ENCODE results near the gene PVALEF. TPM values are rescaled to one million over a fixed set of nuclear protein-coding genes. Genes with fewer than 3 reads are reported as not detected.

PVALEF gene
- total RNA-seq, 1 donor from 2014 or later = not detected

DNA sequence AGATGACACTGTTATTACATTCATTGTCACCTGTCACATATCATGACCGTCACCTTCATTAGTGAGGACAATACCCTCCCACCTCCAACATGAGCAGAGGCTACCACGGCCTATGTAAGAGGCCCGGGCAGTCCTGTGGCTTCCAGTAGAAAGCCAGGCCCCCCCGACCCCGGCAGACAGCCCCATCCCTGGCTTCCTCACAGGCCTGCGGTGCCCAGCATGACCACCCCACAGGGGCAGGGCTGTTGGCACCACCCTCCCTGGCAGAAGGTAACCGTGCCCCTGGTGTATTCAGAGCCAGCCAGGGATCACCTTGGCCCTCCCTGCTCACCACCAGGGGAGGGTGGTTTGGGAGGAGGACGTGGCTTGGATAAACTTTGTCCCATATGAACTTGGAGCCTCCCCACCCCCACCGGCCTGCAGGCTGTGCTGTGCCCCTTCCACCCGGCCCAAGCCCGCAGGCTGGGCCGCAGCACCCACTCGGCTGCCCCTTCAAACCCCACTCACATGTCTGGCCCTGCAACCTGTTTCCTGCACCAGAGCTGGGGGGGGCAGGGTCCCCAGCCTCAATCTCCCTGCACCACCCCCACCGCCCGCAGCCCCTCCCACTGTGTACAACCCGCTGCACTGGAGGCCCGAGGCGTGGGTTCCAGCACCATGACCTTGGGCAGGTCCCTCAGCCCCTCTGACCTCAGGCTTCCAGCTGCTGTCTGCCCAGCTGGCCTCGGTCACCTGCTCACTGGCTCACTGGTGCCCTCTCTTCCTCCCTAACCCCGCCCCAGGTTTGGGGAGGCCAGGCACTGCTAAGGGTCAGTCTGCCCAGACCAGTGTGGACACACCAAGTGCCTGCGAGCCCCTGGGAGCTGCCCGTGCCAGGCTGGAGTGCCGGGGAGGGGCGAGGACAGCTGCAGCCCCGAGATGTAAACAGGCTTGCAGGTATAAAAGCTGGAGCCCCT is 13.1 kb downstream of the PVALEF start:
- Mint-ChIP-seq H3K9me3 (no peaks in the 10 kb centered on the region), H3K4me3 (no peak overlapping the region), H3K4me1 (ENCODE audit: low read depth) (no peaks in the 10 kb centered on the region), H3K27me3 (ENCODE audit: insufficient read depth) (peaks cover 10% of the 10 kb centered on the region), H3K27ac (no peak overlapping the region), H3K36me3 (ENCODE audit: low read depth) (no peaks in the 10 kb centered on the region)
- no peak for DNase-seq (ENCODE audit: low spot score)
- intact Hi-C loops (cut with micrococcal nuclease) = no loop called here

DNA sequence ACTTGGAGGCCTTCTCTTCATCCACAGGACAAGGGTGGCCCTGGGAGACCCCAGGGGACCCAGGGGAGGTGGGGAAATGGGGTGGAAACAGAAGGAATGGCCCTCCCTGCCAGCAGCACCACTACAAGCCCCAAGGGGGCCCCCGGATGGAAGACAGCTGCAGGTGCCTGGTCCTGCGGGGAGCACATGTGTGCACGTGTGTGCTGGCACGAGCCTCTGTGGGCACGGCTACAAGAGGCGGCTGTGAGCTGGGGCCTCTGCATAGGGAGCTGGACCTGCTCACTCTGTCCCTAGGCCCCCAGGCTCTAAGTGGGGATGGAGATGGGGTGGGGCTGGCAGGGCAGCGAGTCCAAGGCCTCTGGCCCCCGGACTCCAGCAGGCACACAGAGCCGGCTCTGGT is 13.9 kb downstream of the PVALEF start:
- Mint-ChIP-seq H3K27me3 (ENCODE audit: insufficient read depth) (peaks cover 6% of the 10 kb centered on the region), H3K27ac (no peak overlapping the region), H3K4me1 (ENCODE audit: low read depth) (no peaks in the 10 kb centered on the region), H3K9me3 (no peaks in the 10 kb centered on the region), H3K4me3 (no peak overlapping the region), H3K36me3 (ENCODE audit: low read depth) (no peaks in the 10 kb centered on the region)
- intact Hi-C loops (cut with micrococcal nuclease) = no loop called here
- DNase-seq (ENCODE audit: low spot score) = no peak

DNA sequence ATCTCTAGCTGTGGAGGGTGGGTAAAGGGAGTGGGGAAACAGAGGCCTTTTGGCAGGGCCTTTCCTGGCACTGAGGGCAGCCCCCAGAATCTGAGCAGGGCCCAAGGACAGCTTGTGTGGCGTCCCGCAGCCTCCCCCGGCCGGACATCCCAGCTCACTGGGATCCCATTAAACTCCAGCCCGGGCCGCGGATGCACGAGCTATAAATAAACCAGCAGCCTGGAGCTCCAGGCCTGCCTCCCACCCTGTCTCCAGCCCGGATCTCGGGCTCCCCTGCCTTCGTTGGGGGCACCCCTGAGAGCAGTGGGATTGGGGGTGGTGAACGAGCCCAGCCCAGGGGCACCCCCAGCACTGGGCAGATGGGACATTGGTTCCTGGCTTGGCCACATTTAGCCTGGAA is 14.6 kb downstream of the PVALEF start:
- Mint-ChIP-seq H3K27me3 (ENCODE audit: insufficient read depth) (peaks cover 6% of the 10 kb centered on the region), H3K4me3 (no peak overlapping the region), H3K36me3 (ENCODE audit: low read depth) (no peaks in the 10 kb centered on the region), H3K27ac (no peak overlapping the region), H3K4me1 (ENCODE audit: low read depth) (no peaks in the 10 kb centered on the region), H3K9me3 (no peaks in the 10 kb centered on the region)
- intact Hi-C loops (cut with micrococcal nuclease) = no loop called here
- no peak for DNase-seq (ENCODE audit: low spot score)

DNA sequence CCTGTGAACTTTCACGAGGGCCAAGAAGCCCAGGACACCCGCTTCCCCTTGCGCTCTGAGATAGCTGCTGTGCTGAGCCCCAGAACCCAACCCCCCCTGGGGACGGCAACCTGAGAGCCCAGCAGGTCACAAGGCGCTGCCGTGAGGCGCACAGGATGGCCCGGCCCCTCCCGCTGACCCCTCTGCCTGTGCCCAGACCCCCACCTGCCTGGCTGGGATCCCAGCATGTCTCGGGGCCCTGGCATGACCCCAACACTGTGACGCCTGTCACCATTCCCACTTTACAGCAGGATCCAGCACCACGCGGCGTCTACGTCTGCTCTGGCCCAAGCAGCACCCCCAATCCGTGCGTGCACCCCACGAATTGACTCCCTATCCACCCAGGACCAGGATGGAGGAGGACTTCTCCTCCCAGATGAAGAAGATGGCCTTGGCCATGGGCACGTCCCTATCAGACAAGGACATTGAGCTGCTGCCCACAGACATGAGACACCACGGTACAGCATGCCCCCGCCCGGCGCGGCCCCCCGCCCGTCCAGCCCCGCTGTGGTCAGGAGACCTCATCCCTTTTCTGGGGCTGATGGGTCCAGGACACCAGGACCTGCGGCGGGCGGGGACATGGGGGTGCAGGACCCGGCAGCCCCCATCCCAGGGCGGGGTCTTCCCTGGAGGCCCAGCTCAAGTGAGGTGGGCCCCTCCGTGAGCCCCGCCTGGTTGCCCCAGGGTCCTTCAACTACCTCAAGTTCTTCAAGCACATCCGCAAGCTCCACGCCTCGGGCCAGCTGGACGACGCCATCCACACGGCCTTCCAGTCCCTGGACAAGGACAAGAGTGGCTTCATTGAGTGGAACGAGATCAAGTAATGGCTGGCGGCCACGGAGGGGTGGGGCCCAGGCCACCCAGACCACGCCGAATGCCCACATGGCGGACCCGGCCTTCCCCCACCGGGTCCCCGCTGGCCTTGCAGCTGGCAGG is 15.8 kb downstream of the PVALEF start:
- Mint-ChIP-seq H3K27ac (no peak overlapping the region), H3K27me3 (ENCODE audit: insufficient read depth) (peaks cover 2% of the 10 kb centered on the region), H3K4me1 (ENCODE audit: low read depth) (no peaks in the 10 kb centered on the region), H3K9me3 (no peaks in the 10 kb centered on the region), H3K36me3 (ENCODE audit: low read depth) (no peaks in the 10 kb centered on the region), H3K4me3 (no peak overlapping the region)
- intact Hi-C loops (cut with micrococcal nuclease) = no loop called here
- no peak for DNase-seq (ENCODE audit: low spot score)

DNA sequence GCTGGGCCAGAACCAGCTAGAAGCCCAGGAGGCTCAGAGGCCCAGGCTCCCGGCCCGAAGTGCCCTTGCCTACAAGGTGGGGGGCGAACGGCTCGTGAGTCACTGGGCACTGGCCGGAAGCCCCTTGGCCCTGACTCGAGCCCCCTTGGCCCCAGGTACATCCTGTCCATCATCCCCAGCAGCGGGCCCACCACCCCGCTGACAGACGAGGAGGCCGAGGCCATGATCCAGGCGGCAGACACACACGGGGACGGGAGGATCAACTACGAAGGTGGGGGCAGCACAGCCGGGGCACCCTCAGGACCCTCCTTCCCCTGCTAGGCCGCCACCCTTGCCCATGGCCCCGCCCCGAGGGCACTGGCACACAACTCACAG is 16.5 kb downstream of the PVALEF start:
- H3K27me3 Mint-ChIP-seq (ENCODE audit: insufficient read depth) = no peaks in the 10 kb centered on the region
- H3K9me3 Mint-ChIP-seq = no peaks in the 10 kb centered on the region
- H3K4me3 Mint-ChIP-seq = no peak overlapping the region
- H3K27ac Mint-ChIP-seq = no peak overlapping the region
- H3K4me1 Mint-ChIP-seq (ENCODE audit: low read depth) = no peaks in the 10 kb centered on the region
- DNase-seq (ENCODE audit: low spot score) = no peak
- no peaks in the 10 kb centered on the region for H3K36me3 Mint-ChIP-seq (ENCODE audit: low read depth)
- intact Hi-C loops (cut with micrococcal nuclease) = no loop called here

DNA sequence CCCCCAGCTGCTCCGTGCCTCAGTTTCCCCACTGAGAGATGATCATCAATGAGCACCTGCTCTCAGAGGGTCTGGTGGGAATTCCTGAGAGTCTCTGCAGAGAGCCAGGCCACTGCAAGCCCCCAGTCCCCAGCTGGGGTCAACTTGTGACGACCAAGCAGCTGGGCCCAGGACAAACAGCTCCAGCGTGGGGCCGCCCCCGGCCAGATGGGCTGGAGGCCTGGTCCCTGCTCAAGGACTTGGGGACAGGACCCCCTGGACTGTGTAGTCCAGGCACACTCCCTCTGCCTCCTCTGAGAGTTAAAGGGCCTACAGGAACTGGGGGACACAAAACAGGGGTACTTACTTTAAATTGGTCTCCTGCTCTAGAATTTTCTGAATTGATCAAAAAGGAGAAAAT is 17.3 kb downstream of the PVALEF start:
- Mint-ChIP-seq H3K36me3 (ENCODE audit: low read depth) (no peaks in the 10 kb centered on the region), H3K27me3 (ENCODE audit: insufficient read depth) (no peaks in the 10 kb centered on the region), H3K9me3 (no peaks in the 10 kb centered on the region), H3K27ac (no peak overlapping the region), H3K4me3 (no peak overlapping the region), H3K4me1 (ENCODE audit: low read depth) (no peaks in the 10 kb centered on the region)
- intact Hi-C loops (cut with micrococcal nuclease) = no loop called here
- DNase-seq (ENCODE audit: low spot score) = no peak

DNA sequence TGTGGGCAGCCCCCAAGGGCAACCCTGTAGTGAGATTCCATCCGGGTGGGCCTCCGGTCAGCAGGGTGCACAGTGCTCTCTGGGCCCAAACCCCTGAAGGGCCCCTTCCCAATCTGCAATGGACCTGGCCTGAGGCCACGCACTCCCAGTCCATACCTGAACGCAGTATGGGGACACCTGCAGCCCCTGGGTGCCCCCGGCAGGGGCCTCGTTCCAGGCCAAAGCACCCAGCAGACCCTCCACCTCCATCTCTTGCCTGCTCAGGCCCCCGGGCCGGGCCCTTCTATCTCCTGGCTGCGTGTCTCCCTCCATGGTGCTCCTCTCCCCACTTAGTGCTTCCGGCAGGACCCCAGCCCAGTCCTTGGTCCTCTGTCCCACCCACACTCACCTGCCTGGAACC is 18.0 kb downstream of the PVALEF start:
- H3K4me1 Mint-ChIP-seq (ENCODE audit: low read depth) = no peaks in the 10 kb centered on the region
- no peak overlapping the region for H3K4me3 Mint-ChIP-seq
- no peak overlapping the region for H3K27ac Mint-ChIP-seq
- H3K27me3 Mint-ChIP-seq (ENCODE audit: insufficient read depth) = no peaks in the 10 kb centered on the region
- H3K9me3 Mint-ChIP-seq = no peaks in the 10 kb centered on the region
- intact Hi-C loops (cut with micrococcal nuclease) = no loop called here
- H3K36me3 Mint-ChIP-seq (ENCODE audit: low read depth) = no peaks in the 10 kb centered on the region
- DNase-seq (ENCODE audit: low spot score) = no peak

DNA sequence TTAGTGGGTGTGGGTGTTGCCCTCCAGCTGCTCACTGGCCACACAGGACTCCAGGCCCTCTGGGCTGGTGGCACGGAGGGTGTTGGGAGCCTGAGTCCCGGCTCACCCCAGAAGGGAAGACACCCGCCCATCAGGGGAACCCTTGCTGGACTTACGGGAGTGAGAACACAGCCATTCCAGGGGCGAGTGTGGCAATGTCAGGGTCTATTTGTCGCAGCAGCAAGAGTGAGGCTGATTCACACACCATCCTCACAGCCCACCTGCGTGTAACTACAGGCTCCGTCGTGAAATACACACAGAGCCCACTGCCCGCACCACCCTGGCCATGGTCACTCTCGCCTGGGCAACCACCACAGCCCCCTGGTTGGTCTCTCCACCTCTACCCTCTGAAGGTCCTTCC is 18.5 kb downstream of the PVALEF start:
- Mint-ChIP-seq H3K4me1 (ENCODE audit: low read depth) (no peaks in the 10 kb centered on the region), H3K36me3 (ENCODE audit: low read depth) (no peaks in the 10 kb centered on the region), H3K4me3 (no peak overlapping the region), H3K27me3 (ENCODE audit: insufficient read depth) (no peaks in the 10 kb centered on the region), H3K9me3 (no peaks in the 10 kb centered on the region), H3K27ac (no peak overlapping the region)
- intact Hi-C loops (cut with micrococcal nuclease) = no loop called here
- DNase-seq (ENCODE audit: low spot score) = no peak

DNA sequence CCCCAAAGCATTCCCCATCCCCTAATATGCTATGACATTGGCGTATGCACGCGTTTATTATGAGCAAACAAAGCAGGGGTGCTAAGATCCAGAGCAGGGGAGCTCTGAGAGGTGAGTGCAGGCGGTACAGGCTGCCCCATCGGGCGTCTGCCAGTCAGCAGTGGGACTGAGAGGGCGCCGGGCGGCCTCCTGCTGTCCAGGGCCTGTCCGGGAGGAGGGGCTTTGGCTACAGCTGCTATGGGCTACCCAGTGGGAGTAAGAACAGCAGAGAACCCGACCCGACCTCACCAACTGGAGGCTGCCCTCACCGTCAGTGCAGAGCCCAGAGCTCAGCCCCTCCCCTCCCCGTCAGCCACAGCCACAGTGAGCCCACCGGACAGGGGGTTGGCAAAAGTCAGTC is 19.2 kb downstream of the PVALEF start:
- H3K9me3 Mint-ChIP-seq = no peaks in the 10 kb centered on the region

DNA sequence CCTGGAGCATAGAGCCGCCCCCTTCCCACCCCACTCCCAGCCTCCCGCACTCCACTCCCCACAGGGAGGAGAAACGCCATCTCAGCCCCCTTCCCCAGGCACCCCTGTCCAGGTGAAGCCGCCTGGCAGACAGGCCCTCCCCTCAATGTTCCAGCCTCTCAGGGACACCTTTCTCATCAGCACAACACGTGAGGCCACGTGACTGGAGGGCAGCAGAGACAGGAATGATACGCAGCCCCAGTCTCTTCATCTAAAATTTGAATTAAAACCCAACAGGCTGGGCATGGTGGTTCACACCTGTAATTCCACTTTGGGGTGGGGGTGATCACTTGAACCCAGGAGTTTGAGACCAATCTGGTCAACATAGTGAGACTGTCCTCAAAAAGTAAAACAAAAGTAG is 20.9 kb downstream of the PVALEF start:
- Mint-ChIP-seq H3K27me3 (ENCODE audit: insufficient read depth) (no peaks in the 10 kb centered on the region), H3K4me1 (ENCODE audit: low read depth) (no peaks in the 10 kb centered on the region), H3K36me3 (ENCODE audit: low read depth) (no peaks in the 10 kb centered on the region), H3K4me3 (no peak overlapping the region), H3K27ac (no peak overlapping the region), H3K9me3 (no peaks in the 10 kb centered on the region)
- intact Hi-C loops (cut with micrococcal nuclease) = no loop called here
- DNase-seq (ENCODE audit: low spot score) = no peak

More for the DNA sequence above, 19.2 kb downstream of the PVALEF start:
- no peaks in the 10 kb centered on the region for H3K4me1 Mint-ChIP-seq (ENCODE audit: low read depth)
- H3K27ac Mint-ChIP-seq = no peak overlapping the region
- no peak for DNase-seq (ENCODE audit: low spot score)
- no peaks in the 10 kb centered on the region for H3K36me3 Mint-ChIP-seq (ENCODE audit: low read depth)
- intact Hi-C loops (cut with micrococcal nuclease) = no loop called here
- H3K4me3 Mint-ChIP-seq = no peak overlapping the region
- no peaks in the 10 kb centered on the region for H3K27me3 Mint-ChIP-seq (ENCODE audit: insufficient read depth)

DNA sequence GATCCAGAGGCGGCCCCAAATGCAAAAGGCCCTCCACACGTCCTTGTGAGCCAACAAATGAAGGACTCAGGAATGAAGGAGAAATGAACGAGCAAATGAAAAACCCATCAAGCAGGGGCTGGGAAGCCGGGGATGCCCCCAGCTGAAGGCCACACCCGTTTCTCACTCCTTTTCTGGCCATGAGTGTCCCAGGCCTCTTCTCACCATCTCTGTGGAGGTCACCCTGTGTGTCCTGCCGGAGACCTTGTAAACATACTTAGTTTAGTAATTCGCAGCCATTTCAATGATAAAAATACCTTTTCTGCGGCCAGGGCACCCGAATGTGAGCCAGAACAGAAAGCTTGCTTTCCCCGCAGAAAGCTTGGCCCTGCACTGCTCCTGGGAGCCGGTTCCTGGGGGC is 21.8 kb downstream of the PVALEF start:
- no peaks in the 10 kb centered on the region for H3K36me3 Mint-ChIP-seq (ENCODE audit: low read depth)
- DNase-seq (ENCODE audit: low spot score) = no peak
- no peaks in the 10 kb centered on the region for H3K4me1 Mint-ChIP-seq (ENCODE audit: low read depth)
- no peak overlapping the region for H3K27ac Mint-ChIP-seq
- intact Hi-C loops (cut with micrococcal nuclease) = no loop called here
- H3K4me3 Mint-ChIP-seq = no peak overlapping the region
- no peaks in the 10 kb centered on the region for H3K9me3 Mint-ChIP-seq
- H3K27me3 Mint-ChIP-seq (ENCODE audit: insufficient read depth) = no peaks in the 10 kb centered on the region

DNA sequence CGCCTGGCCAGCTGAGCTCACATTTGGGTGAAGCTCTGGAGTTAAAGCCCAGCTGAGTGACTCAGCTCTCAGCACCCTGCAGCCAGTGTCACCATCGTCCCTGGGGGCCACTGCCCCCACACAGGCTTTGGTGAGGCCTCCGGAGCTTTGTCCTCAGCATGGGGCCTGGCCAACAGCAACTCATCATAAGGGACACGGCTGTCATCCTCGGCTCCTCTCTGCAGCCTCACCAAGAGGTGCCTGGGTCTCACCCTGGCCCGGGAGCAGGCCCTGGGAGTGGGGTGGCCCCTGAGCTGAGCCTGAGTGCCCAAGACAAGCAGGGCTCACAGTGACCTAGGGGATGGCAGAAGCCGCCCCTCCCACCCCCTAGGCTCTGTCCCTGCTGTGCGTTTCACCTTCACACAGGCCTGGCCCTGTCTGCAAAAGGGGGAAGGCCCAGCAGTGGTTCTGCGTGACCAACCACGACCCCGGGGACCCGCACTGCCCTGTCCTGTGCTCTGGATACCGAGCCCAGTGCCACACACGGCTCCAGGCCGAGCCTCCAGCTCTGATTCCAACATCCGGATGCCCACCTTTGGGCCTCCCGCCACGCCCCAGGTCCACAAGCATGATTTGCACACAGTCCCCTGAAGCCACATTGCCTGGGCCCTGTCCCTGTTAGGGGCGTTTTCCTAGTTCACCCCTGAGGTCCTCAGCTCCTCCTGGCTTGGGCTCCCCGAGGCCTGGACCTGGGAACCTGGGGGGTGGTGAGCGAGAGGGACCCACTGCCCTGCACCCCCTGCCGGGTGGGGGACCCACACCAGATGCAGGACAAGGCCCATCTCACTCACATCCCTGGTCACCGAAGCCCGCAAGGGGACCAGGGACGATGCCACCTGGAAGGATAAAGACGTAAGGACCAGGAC is 22.5 kb downstream of the PVALEF start:
- H3K27me3 Mint-ChIP-seq (ENCODE audit: insufficient read depth) = no peaks in the 10 kb centered on the region
- H3K4me1 Mint-ChIP-seq (ENCODE audit: low read depth) = no peaks in the 10 kb centered on the region
- H3K9me3 Mint-ChIP-seq = no peaks in the 10 kb centered on the region
- no peak overlapping the region for H3K4me3 Mint-ChIP-seq
- H3K36me3 Mint-ChIP-seq (ENCODE audit: low read depth) = no peaks in the 10 kb centered on the region
- intact Hi-C loops (cut with micrococcal nuclease) = no loop called here
- no peak for DNase-seq (ENCODE audit: low spot score)
- H3K27ac Mint-ChIP-seq = no peak overlapping the region

All from activated T-helper 1 cell treated with anti-CD3 and anti-CD28 coated beads, Interleukin-12 subunit alpha, Interleukin-12 subunit beta, Interleukin-2, Interleukin-4 antibody, amounts not matched to agents 30 ng/mL and 10 ng/mL and 1 ng/mL, durations not matched to agents 14 hours and 24 hours and 36 hours (primary cell).